Peyer's patch (tissue), 4 donors: ENCODE data around the gene WWC1.

Source experiments
- POLR2A ChIP-seq, 2 donors: fragments of 450-650 bp; IDR thresholded peaks; one replicate each; pipeline ENCODE4 v1.5.1; 2017; ENCODE audit warnings: antibody characterized with exemption in 2 of 2, mild to moderate bottlenecking in 2 of 2, moderate library complexity in 2 of 2
- TF ChIP-seq, protein P1 (sequence below), 6 experiments: fragments of 450-650 bp in 4 of 6; fragments of 200-600 bp in 2 of 6; sonication (generic) in 1 of 6; IDR thresholded peaks; one replicate each; pipeline ENCODE4 v1.5.1; 2017 to 2019; ENCODE audit warnings: antibody characterized with exemption in 6 of 6, mild to moderate bottlenecking in 3 of 6, moderate library complexity in 1 of 6

DNA sequence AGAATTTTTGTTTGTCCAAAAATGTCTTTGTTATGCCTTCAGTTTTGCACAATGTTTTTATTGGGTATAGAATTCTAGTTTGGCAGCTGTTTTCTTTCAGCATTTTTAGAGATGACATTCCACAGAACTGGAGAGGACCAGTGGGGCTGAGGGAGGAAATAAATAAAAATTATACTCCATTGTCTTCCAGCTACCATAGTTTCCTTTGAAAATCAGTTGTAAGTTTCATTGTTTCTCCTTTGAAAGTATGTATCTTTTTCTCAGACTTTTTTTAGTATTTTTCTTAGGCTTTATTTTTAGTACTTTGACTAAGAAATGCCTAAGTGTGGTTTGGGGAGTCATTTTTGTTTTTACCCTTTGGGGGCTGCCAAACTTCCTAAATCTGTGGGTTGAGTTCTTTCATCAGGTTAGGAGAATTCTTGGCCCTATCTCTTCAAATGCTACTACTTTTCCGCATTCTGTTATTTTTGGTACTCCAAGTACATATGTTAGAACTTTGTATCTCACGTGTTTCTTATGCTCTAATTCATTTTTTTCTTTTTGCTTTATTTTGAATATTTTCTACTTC lies 222.5 kb downstream of the WWC1 start:
- TF ChIP-seq POLR2A (IDR thresholded peaks at IDR 0.05): no peak
- TF ChIP-seq, protein P1, sequence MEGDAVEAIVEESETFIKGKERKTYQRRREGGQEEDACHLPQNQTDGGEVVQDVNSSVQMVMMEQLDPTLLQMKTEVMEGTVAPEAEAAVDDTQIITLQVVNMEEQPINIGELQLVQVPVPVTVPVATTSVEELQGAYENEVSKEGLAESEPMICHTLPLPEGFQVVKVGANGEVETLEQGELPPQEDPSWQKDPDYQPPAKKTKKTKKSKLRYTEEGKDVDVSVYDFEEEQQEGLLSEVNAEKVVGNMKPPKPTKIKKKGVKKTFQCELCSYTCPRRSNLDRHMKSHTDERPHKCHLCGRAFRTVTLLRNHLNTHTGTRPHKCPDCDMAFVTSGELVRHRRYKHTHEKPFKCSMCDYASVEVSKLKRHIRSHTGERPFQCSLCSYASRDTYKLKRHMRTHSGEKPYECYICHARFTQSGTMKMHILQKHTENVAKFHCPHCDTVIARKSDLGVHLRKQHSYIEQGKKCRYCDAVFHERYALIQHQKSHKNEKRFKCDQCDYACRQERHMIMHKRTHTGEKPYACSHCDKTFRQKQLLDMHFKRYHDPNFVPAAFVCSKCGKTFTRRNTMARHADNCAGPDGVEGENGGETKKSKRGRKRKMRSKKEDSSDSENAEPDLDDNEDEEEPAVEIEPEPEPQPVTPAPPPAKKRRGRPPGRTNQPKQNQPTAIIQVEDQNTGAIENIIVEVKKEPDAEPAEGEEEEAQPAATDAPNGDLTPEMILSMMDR (IDR thresholded peaks at IDR 0.05): no peak
